Ramos (cell line): ENCODE data around the gene MAP3K20.
"Not testable (repeated sequence)": the region's sequence is repeated elsewhere in the genome, so short reads cannot be mapped to it uniquely, and the experiment has no call there.

Experiments
- in situ Hi-C: fragments of 300-500 bp; cut with MboI; formaldehyde crosslinking; loops from one replicate; pipeline ENCODE4 v1.14.3; 2022; ENCODE audit warnings: low sequenced_read_pairs; ENCODE audit not compliant: unreplicated experiment

Gene MAP3K20

DNA sequence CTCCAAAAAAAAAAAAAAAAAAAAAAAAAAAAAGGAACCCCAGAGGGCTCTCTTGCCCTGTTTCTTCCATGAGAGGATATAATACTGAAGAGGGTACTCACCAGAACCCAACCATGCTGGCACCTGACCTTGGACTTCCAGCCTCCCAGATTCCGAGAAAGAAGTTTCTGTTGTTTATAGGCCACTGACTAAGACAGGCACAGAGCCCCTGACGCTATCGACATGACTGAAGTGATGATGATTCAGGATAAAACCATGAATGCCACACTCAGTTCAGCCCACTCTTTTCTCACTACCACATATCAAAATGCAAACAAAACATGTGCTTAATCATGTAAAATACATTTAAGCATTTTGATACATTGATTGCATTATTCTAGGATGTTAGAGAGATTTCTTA is 212.9 kb downstream of the MAP3K20 start:
- in situ Hi-C loops, result no loop called here

DNA sequence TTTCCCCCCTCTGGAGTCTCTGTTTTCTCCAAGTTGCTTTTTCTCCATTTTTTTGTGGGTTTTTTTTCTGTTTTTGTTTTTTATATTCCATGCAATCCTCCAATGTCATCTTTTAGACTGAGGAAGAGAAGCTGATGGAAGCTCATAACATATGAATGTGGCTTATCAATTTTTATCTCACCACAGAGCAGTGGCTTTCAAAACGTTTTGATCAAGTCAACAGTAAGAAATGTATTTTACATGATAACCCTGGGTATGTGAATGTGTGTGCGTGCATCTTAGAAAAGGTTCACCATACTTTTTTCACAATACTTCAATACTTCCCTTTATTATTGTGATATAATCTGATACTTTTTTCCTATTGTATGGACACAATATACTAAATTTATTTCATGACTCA is 214.4 kb downstream of the MAP3K20 start:
- in situ Hi-C loops, result no loop called here

DNA sequence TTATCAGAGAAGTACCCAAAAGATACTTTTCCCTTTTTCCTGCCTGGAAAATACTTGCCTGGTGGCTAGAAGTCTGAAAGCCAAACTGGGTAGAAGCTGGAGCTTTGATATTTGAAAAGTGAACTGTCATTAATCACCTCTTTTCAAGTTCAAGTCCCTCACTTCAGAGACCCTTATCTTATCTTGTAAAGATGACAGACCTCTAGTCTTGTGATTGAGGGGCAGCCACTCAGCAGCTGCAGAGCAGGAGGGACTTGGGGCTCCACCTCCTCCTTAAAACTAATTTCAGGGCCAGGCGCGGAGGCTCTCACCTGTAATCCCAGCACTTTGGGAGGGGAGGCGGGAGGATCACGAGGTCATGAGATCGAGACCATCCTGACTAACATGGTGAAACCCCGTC is 214.9 kb downstream of the MAP3K20 start:
- in situ Hi-C loops, result no loop called here

DNA sequence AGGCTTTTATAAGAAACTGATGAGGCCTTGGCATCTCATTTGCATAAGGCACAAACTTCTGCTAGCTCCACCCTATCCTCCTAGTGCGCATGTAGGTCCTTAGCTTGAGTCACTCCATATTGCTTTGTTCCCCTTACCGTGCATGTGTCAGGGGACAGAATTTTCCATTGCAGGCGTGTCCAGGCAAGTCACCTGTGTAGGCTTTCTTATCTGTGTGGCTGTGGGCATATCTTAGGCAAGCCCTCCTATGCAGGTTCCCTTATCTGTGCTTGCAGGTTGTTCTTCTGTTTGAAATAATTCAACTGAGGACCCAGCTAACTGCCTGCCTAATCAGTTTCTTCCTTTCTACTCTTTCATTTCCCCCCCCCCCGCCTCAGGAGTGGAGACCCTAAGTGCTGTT is 215.8 kb downstream of the MAP3K20 start:
- in situ Hi-C loops, result no loop called here

DNA sequence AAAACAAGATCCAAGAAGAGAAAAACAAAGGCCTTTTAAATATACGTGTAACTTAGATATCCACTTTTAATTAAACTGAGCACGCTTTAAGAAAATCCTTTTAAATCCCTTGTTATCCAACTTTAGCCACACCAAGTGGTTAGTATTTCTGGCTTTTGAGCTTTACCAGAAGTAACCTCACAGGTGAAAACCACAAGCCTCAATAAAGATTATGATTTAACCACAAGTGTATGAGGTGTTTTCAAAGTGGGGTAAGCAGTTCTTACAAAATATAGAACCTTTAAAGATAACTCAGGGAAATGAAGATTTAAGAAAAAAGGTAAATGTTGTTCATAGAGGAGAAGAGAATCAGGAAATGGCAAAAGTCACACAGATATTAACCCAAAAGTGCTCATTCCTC is 220.6 kb downstream of the MAP3K20 start:
- in situ Hi-C loops, result no loop called here

DNA sequence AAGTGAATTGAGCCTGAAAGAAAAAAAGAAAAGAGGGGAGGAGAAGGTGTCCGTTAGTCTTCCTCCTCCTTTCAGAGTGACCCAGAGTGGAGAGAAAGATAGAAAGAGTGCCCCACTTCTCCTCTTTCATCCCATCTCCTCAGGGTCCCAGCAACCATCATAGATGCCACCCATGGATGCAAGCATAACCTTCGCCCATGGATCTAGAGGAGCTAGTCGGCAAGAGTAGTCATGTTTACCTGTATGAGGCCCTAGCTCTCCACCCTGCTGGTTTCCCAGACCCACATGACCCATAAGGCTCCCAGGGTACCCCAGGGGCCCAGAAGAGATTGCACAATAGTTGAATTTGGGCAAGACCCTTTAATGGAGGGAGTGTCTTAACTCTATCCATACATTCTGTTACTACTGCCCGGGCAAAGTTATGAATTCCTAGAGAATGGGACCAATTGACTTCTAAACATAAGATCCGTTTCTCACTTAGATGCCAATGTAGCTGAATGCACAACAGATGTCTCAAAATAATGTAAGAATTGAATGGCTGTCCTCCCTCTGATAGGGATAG is 223.0 kb downstream of the MAP3K20 start:
- in situ Hi-C loops, result no loop called here

DNA sequence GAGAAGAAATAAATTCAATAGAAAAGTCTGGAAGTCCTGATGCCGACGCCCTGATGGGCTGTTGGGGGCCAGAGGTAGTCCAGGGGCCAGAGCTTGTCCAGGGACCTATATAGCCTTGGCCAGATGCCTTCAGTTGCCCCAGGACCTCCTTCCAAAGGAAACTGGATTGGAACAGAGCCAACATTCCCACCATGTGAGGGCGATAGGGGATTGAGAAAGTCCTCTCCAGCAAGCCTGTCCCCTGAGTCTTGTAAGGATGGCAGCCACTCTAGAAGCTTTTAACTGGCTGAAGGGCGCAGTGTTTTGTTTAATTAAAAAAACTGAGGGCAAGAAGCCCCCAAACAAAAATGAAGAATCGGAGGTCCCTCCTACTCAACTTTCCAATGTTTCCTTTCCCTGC is 224.1 kb downstream of the MAP3K20 start:
- in situ Hi-C loops, result no loop called here

DNA sequence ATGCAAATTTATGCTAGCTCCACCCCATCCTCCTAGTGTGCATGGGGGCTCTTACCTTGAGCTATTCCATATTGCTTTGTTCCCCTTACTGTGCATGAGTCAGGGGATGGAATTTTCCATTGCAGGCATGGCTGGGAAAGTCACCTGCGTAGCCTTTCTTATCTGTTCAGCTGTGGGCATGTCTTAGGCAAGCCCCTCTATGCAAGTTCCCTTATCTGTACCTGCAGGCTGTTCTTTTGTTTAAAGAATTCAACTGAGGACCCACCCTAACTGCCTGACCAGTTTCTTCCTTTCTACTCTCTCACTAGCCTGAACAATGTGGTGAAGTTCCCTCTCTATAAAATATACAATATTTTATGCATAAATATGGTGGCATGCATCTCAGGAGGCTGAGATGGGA is 224.8 kb downstream of the MAP3K20 start:
- in situ Hi-C loops, result no loop called here

DNA sequence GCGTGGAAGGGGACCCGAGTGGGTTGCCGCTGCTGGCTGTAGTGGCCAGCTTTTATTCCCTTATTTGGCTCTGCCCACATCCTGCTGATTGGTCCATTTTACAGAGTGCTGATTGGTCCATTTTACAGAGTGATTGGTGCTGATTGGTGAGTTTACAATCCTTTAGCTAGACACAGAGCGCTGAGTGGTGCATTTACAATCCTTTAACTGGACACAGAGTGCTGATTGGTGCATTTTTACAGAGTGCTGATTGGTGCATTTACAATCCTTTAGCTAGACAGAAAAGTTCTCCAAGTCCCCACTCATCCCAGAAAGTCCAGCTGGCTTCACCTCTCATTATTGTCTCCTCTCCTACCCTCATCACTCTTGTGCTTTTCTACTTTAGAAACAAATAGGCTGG is 225.9 kb downstream of the MAP3K20 start:
- in situ Hi-C loops, result not testable (repeated sequence)

DNA sequence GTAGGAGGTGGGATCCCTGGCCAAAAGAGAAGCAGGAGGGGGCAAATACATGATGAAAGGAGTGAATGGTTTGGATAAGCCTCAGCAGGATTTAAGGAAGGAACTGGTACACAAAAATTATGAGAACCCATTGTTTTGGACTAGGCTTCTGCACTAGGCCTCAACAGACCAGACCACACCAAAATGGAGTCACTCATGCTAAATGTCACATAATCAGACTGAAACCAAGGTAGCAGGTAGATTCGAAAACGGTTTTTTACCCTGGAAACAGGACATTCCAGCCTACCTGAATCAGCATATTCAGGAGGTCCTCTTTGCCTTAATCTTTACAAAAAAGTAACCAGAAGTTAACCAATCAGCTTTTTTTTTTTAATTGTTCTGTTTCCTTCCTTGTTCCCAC is 229.7 kb downstream of the MAP3K20 start:
- in situ Hi-C loops, result no loop called here

DNA sequence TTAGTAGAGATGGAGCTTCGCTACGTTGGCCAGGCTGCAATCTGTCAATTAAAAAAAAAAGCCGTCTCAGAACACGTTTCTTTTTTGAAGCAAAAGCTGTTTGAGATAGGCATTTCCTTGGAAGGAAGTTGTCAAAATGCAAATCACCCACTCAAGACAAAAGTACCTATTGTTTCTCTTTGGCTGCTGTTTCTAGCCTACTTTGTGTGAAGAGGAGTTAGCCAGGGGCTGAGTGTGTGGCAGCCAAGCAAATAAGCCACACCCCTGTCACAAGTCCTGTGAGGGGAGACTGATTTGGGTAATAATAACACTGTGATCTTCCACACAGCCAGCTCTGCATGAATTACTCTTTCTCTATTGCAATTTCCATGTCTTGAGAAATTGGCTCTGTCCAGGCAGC is 231.6 kb downstream of the MAP3K20 start:
- in situ Hi-C loops, result no loop called here

DNA sequence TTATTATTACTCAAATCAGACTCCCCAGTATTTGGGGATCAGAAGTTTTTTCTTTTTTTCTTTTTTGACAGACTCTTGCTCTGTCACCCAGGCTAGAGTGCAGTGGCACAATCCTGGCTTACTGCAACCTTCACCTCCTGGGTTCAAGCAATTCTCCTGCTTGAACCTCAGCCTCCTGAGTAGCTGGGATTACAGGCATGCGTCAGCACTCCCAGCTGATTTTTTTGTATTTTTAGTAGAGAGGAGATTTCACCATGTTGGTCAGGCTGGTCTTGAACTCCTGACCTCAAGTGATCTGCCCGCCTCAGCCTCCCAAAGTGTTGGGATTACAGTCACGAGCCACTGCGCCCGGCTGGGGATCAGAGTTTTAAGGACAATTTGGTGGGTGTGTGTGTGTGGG is 233.7 kb downstream of the MAP3K20 start:
- in situ Hi-C loops, result not testable (repeated sequence)

DNA sequence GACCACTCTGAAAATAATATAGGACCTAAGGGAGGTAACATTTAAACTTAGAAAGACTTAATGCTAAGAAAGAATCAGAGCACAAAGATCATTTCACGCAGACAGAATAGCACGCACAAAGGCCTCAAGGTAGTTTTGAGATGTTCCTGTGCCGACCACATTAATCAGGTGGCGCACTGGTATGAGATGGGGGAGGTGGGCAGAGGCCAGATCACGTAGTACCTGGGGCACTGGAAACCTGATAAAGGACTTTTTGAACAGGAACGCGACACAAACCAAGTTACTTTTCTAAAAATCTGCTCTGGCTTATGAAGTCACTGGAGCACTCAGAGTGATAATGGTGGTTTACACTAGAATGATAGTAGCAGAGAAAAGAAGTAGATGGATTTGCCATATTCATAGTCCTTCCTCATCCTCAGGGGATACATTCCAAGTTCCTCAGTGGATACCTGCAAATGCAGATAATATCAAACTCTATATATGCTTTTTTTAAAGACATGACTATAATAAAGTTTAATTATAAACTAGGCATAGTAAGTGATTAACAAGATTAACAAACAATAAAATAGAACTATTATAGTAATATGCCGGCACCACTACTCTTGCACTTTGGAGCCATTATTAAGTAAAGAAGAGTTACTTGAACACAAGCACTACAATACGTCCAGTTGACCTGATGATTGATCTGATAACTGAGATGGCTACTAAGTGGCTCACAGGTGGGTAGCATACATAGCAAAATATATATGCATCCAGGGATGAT is 236.4 kb downstream of the MAP3K20 start:
- in situ Hi-C loops, result no loop called here
